GM18909 (cell line): Measurements from ENCODE around the gene ANKRD36B.
"Not testable (repeated sequence)": the region's sequence is repeated elsewhere in the genome, so short reads cannot be mapped to it uniquely, and the experiment has no call there.

Source experiments
- ATAC-seq: cut with Tn5 transposase; IDR thresholded peaks from one replicate; pipeline ENCODE4 v1.9.1; 2021; ENCODE audit warnings: mild to moderate bottlenecking; ENCODE audit not compliant: unreplicated experiment, poor library complexity

ANKRD36B gene

DNA sequence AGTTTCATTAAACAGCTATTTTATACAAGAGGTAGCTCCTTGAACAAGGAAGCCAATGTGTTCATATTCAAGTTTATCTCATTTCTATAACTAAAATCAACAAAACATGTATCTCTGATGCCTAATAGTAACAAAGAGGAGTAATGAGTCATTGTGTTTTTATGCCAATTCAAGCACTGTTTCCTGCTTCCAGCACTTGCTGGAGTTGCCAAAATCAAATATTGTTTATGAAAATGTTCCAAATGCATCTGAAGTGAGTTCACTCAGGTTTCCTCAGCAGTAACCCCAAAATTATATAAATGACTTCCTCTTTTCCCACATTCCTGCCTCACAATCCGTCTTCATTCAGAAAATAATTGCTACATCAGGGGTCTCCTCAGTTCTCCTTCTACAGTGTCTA is 39.2 kb downstream of the ANKRD36B start:
- ATAC-seq, result not testable (repeated sequence)

GRCh38 chr2:97549058-97549457 is 40.6 kb downstream of the ANKRD36B start:
- ATAC-seq, result not testable (repeated sequence)

DNA sequence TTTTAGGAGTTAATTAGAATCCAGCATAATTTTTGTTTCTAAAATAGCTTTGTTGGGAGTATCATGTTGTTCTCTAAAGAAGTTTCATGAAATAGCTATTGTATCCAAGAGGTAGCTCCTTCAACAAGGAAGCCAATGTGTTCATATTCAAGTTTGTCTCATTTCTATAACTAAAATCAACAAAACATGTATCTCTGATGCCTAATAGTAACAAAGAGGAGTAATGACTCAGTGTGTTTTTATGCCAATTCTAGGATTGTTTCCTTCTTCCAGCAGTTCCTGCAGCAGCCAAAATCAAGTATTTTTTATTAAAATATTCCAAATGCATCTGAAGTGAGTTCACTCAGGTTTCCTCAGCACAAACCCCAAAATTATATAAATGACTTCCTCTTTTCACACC is 41.1 kb downstream of the ANKRD36B start:
- ATAC-seq, result not testable (repeated sequence)

DNA sequence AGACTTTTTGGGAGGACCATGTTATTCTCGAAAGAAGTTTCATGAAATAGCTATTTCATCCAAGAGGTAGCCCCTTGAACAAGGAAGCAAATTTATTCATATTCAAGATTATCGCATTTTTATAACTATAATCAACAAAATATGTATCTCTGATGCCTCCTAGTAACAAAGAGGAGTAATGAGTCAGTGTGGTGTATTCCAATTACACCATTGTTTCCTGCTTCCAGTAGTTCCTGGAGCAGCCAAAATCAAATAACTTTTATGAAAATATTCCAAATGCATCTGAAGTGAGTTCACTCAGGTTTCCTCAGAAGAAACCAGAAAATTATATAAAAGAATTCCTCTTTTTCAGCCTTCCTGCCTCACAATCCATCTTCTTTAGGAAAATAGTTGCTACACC is 43.0 kb downstream of the ANKRD36B start:
- no peak for ATAC-seq

GRCh38 chr2:97544911-97545310 is 44.8 kb downstream of the ANKRD36B start:
- ATAC-seq, result not testable (repeated sequence)

- ATAC-seq, result not testable (repeated sequence)
Observed at GRCh38 chr2:97525904-97526303, 63.8 kb downstream of the ANKRD36B start.

GRCh38 chr2:97523816-97524215 is 65.9 kb downstream of the ANKRD36B start:
- not testable (repeated sequence) for ATAC-seq

DNA sequence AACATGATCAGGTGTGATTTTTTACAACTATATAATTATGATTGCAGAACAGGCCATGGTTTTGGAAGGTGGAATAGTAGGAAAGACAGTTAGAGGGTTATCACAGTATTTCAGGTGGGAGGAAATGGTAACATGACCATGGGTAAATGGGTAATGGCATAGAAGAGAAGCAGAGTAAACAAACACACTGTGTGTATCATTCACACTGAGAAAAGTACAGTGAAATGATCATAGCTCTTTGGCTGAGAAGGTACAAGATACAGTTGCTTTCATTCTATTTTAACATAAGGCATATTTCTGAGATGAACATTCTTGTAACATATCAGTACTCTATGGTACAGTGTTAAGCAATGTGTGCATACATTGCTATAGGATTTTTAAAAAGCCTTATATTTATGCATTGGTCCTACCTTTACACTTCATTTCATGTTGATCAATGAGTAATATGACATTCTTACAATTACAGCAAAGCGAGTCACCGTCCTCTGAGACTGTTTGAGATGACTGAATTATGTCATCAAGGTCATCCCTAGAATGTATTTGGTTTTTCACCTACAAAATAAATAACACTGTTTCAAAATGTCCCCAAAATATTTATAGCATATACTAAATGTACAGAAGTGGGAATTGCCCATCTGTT is 66.6 kb downstream of the ANKRD36B start:
- not testable (repeated sequence) for ATAC-seq

DNA sequence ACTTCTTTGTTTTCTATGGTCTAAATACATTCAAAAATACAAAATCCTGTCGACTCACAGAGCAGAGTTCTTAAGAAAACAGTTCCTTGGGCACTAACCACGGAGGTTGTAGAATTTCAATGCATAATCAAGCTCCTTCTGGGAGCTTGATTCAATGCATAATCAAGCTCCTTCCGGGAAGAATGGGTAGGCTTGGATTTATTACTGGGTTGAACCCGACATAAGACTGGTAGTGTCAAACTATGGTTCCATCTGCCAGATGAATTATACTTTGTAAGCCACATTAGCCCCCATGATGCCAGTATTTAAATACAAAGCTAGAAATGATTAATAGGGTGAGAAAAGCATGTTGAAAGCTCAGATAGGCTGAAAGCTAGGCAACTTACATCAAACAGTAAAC is 94.0 kb downstream of the ANKRD36B start:
- not testable (repeated sequence) for ATAC-seq

GRCh38 chr2:97490141-97490540 is 99.5 kb downstream of the ANKRD36B start:
- ATAC-seq, result not testable (repeated sequence)
